Measurements from ENCODE around the gene NFYC.

GRCh38 chr1:40806240-40806639 lies 114.7 kb downstream of the NFYC start:
- TF ChIP-seq CTCF (IDR thresholded peaks at IDR 0.05 in 2 of 3, conservative IDR thresholded peaks at IDR 0.05 in 1 of 3; ENCODE audit: borderline replicate concordance in 1 of 3, insufficient read depth in 1 of 3, low read depth in 2 of 3, low read length in 2 of 3), result no peak
- no peak for TF ChIP-seq MAX (IDR thresholded peaks at IDR 0.05)
- TF ChIP-seq CBX3 (IDR thresholded peaks at IDR 0.05; ENCODE audit: low read depth), result no peak
- no peak for TF ChIP-seq RAD21 (IDR thresholded peaks at IDR 0.05; ENCODE audit: low read depth)
- TF ChIP-seq ZNF274 (IDR thresholded peaks at IDR 0.05; ENCODE audit: low read depth, low read length), result no peak
- TF ChIP-seq SP1 (IDR thresholded peaks at IDR 0.05; ENCODE audit: low read depth), result no peak
- TF ChIP-seq EZH2 (IDR thresholded peaks at IDR 0.05), result no peak
- no peak for TF ChIP-seq EGR1 (IDR thresholded peaks at IDR 0.05; ENCODE audit: low read depth)
- no peak for TF ChIP-seq ZBTB33 (IDR thresholded peaks at IDR 0.05; ENCODE audit: extremely low read depth, insufficient replicate concordance, low read length)
- TF ChIP-seq POLR2A (IDR thresholded peaks at IDR 0.05; ENCODE audit: borderline replicate concordance, extremely low read depth, insufficient read depth, insufficient read length), result no peak
- no peak for TF ChIP-seq POLR2AphosphoS5 (IDR thresholded peaks at IDR 0.05; ENCODE audit: low read depth, low read length)
- no peak for TF ChIP-seq JUND (IDR thresholded peaks at IDR 0.05)
